Ascending aorta (tissue), 2 donors: ENCODE results near the gene XPC. TPM values are rescaled to one million over a fixed set of nuclear protein-coding genes. Genes with fewer than 3 reads are reported as not detected.

Experiments
- DNase-seq, 2 donors: peaks; one replicate each; pipeline ENCODE4 v3.0.0-alpha.2; 2019; ENCODE audit warnings: low spot score in 2 of 2
- H3K27ac ChIP-seq, 2 donors: fragments of 200-600 bp; sonication (generic); one replicate each; pipeline ENCODE4 v1.5.1; 2016 to 2017; ENCODE audit warnings: mild to moderate bottlenecking in 1 of 2
- H3K27me3 ChIP-seq: fragments of 200-600 bp; sonication (generic); one replicate; pipeline ENCODE4 v1.5.1; 2017
- H3K36me3 ChIP-seq, 2 donors: fragments of 200-600 bp; sonication (generic); one replicate each; pipeline ENCODE4 v1.5.1; 2016
- H3K4me1 ChIP-seq, 2 donors: fragments of 200-600 bp; sonication (generic); one replicate each; pipeline ENCODE4 v1.5.1; 2016 to 2017; ENCODE audit warnings: mild to moderate bottlenecking in 1 of 2
- H3K4me3 ChIP-seq, 2 donors: fragments of 200-600 bp; sonication (generic); one replicate each; pipeline ENCODE4 v1.5.1; 2016 to 2017; ENCODE audit warnings: mild to moderate bottlenecking in 1 of 2
- H3K9me3 ChIP-seq, 2 donors: fragments of 200-600 bp; sonication (generic); one replicate each; pipeline ENCODE4 v1.5.1; 2016
- intact Hi-C: fragments of 100-400 bp; cut with DNase I; formaldehyde crosslinking; loops from one replicate; pipeline ENCODE4 v1.15.1; 2023
- total RNA-seq: library from RNA; depleted of rRNA; stranded (reverse); fragments of >200 nt; gene quantifications from one replicate; pipeline ENCODE4 v1.1.0, GENCODE V29; 2016
- TF ChIP-seq, protein P1 (sequence below), 3 experiments: fragments of 200-600 bp in 2 of 3; fragments of 450-650 bp in 1 of 3; sonication (generic) in 2 of 3; IDR thresholded peaks; one replicate each; pipeline ENCODE4 v1.5.1; 2016 to 2019; ENCODE audit warnings: antibody characterized with exemption in 3 of 3, mild to moderate bottlenecking in 1 of 3, moderate library complexity in 1 of 3

XPC gene
- total RNA-seq, 1 donor from 2014 or later: 48.9 TPM

DNA sequence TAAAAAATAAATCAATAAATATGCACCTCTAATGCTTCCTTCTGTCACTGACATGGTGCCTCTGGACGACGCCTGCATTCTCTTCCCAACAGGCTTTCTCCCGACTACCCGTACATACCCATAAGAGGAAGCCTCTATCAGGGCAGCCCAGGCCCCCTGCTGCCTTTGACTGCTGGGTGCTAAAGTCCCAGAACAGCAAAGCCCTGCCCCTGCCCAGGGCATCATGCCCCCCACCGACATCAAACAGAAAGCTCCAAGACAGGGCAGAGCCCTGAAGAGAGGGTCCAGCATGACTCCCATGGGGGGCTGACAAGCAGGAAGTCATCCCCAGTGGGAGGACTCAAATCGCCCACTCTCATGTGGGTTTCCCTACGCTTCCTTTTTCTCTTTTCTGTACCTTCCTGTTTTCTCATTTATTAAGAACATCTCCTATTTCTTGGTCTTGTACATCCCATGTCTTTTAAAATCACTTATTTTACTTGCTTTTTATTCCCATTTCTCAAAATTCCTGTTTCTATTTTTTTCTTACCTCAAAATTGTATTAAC lies 23.4 kb downstream of the XPC start:
- intact Hi-C loops: no loop called here
- Histone ChIP-seq H3K4me3 (no peak overlapping the region), H3K27ac (no peak overlapping the region), H3K36me3 (peaks cover 65 to 79% of the 10 kb centered on the region in 2 donors), H3K4me1 (no peaks in the 10 kb centered on the region), H3K27me3 (no peaks in the 10 kb centered on the region), H3K9me3 (no peaks in the 10 kb centered on the region)
- TF ChIP-seq, protein P1, sequence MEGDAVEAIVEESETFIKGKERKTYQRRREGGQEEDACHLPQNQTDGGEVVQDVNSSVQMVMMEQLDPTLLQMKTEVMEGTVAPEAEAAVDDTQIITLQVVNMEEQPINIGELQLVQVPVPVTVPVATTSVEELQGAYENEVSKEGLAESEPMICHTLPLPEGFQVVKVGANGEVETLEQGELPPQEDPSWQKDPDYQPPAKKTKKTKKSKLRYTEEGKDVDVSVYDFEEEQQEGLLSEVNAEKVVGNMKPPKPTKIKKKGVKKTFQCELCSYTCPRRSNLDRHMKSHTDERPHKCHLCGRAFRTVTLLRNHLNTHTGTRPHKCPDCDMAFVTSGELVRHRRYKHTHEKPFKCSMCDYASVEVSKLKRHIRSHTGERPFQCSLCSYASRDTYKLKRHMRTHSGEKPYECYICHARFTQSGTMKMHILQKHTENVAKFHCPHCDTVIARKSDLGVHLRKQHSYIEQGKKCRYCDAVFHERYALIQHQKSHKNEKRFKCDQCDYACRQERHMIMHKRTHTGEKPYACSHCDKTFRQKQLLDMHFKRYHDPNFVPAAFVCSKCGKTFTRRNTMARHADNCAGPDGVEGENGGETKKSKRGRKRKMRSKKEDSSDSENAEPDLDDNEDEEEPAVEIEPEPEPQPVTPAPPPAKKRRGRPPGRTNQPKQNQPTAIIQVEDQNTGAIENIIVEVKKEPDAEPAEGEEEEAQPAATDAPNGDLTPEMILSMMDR (IDR thresholded peaks at IDR 0.05): no peak
- no peak for DNase-seq

DNA sequence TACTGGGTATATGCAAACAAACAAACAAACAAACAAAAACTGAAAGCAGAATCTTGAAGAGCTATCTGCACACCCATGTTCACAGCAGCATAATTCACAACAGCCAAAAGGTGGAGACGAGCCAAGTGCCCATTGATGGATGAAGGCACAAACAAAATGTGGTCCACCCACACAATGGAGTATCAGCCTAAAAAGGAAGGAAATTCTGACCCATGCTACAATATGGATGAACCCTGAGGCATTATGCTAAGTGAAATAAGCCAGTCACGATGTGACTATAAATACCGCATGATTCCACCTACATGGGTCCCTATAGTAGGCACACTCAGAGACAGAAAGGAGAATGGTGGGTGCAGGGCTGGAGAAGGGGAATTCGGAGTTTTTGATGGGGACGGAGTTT lies 24.1 kb downstream of the XPC start:
- H3K27me3 ChIP-seq: no peaks in the 10 kb centered on the region
- H3K9me3 ChIP-seq: no peaks in the 10 kb centered on the region
- no peak overlapping the region for H3K27ac ChIP-seq
- peaks cover 59 to 73% of the 10 kb centered on the region in 2 donors for H3K36me3 ChIP-seq
- H3K4me3 ChIP-seq: no peak overlapping the region
- intact Hi-C loops: no loop called here
- no peaks in the 10 kb centered on the region for H3K4me1 ChIP-seq
- no peak for DNase-seq
- TF ChIP-seq, protein P1 (IDR thresholded peaks at IDR 0.05): no peak

DNA sequence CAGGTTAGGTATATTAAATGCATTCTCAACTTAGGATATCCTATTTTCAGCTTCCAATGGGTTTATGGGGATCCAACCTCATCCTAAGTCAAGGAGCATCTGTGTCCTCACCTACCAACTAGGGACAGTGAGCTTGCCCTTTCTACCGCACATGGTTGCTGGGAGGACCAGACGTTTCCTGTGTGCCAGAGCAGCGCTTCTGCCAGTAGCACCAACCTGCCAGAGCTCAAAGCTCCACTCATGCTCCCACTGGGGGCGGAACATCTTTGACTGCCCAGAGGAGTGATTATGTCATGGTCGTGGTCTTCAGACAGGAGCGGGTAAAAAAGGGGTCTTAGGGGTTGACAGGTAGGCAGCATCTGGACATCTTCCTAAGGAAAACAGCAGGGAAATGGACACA lies 24.7 kb downstream of the XPC start:
- Histone ChIP-seq H3K36me3 (peaks cover 56 to 68% of the 10 kb centered on the region in 2 donors), H3K9me3 (no peaks in the 10 kb centered on the region), H3K4me1 (no peaks in the 10 kb centered on the region), H3K4me3 (no peak overlapping the region), H3K27me3 (no peaks in the 10 kb centered on the region), H3K27ac (no peak overlapping the region)
- no peak for DNase-seq
- TF ChIP-seq, protein P1 (IDR thresholded peaks at IDR 0.05): no peak
- intact Hi-C loops: no loop called here

DNA sequence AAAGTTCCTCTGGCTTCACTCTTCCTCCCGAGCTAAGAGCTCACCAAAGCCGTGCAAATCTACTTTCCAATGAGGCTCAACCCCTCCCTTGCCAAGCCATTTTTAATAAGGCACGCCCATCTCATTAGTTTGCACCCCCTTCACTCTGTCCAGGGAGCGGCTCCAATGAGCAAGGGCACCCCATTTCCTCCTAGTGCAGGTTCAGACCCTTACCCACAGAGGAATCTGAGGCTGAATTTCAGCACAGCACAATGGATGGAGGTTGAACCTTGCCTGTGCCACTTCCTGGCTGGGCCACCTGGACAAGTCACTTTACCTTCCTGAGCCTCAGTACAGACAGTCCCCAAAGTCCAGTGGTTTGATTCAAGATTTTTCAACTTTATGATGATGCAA lies 25.4 kb downstream of the XPC start:
- H3K36me3 ChIP-seq: peaks cover 51 to 66% of the 10 kb centered on the region in 2 donors
- TF ChIP-seq, protein P1 (IDR thresholded peaks at IDR 0.05): no peak
- intact Hi-C loops: no loop called here

DNA sequence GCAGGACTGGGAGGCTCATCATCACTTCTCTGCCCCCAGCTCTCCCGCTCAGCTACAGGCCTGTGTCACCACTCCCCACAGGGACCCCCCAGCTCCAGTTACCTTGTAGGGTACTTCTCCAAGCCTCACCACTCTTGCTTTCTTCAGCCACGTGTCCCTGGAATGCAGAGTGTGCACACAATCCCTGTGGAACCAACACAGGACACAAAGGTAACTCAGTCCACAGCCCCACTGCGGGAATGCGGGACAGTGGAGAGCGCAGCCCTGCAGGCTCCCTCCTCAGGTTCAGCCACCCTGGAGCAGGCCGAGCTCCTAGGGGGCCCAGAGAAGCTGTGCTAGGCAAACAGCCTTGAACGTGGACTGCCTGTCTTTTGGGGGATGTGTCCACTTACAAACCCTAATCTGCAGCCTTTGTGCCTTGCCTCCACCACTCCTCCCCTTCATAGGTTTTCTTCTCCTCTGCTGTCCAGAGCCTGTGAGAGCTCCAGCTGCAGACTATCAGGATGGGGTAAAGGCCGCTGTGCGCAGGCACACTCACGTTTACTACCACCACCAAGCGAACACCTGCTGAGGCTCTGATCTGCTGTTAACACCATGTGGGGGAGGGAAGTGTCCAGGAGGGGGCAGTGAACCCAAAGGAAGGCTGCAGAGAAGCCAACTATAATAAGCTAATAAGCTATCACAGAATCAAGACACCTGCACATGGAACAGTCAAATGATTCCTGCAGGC lies 26.0 kb downstream of the XPC start:
- DNase-seq: no peak
- Histone ChIP-seq H3K4me3 (no peak overlapping the region), H3K9me3 (no peaks in the 10 kb centered on the region), H3K27ac (no peak overlapping the region), H3K4me1 (no peaks in the 10 kb centered on the region), H3K27me3 (no peaks in the 10 kb centered on the region), H3K36me3 (peaks cover 48 to 66% of the 10 kb centered on the region in 2 donors)
- intact Hi-C loops: no loop called here
- TF ChIP-seq, protein P1 (IDR thresholded peaks at IDR 0.05): no peak

More for the DNA sequence above, 25.4 kb downstream of the XPC start:
- no peak for DNase-seq
- Histone ChIP-seq H3K27me3 (no peaks in the 10 kb centered on the region), H3K4me1 (no peaks in the 10 kb centered on the region), H3K9me3 (no peaks in the 10 kb centered on the region), H3K4me3 (no peak overlapping the region), H3K27ac (no peak overlapping the region)
